AG04450 (cell line): ENCODE results near the gene SLC2A8. TPM values are rescaled to one million over a fixed set of nuclear protein-coding genes. Genes with fewer than 3 reads are reported as not detected.

Experiments used
- CTCF ChIA-PET: fragments of 300-600, 350-600 bp; formaldehyde crosslinking; extraction: SDS; loops from one replicate; lab custom pipeline; 2022; ENCODE audit warnings: antibody characterized with exemption, inconsistent platforms; lab: Charles Lee
- POLR2A ChIA-PET: fragments of 350-600 bp; formaldehyde crosslinking; extraction: SDS; loops from one replicate; lab custom pipeline; 2021; ENCODE audit warnings: antibody characterized with exemption, inconsistent platforms; lab: Yijun Ruan, JAX
- DNase-seq: peaks from one replicate; pipeline ENCODE4 v3.0.0-alpha.2; 2011; ENCODE audit warnings: low read depth, low spot score
- H3K27ac ChIP-seq: one replicate; pipeline ENCODE4 v1.5.1; 2012; ENCODE audit warnings: low read depth, low read length, control low read depth
- H3K27me3 ChIP-seq: one replicate; pipeline ENCODE4 v1.6.0; 2012; ENCODE audit warnings: low read length; ENCODE audit not compliant: control insufficient read depth, insufficient read depth
- H3K4me3 ChIP-seq: 2 replicates; pipeline ENCODE4 v1.5.1; 2011; ENCODE audit warnings: mild to moderate bottlenecking, low read depth, low read length, control low read depth
- H3K9me3 ChIP-seq: 2 replicates; pipeline ENCODE4 v1.5.1; 2012; ENCODE audit warnings: low read length; ENCODE audit not compliant: control insufficient read depth, insufficient read depth
- polyA plus RNA-seq: library from polyadenylated mRNA; depleted of rRNA; stranded (reverse); fragments of >200 nt; gene quantifications from 2 replicates; pipeline ENCODE4 v1.2.3, GENCODE V29; 2011
- TF ChIP-seq, protein P1 (sequence below): IDR thresholded peaks from 2 replicates; pipeline ENCODE4 v1.5.1; 2011; ENCODE audit warnings: low read depth, low read length, control low read depth, inconsistent platforms

The SLC2A8 gene
- polyA plus RNA-seq, 1 experiment, result 6.3 TPM

DNA sequence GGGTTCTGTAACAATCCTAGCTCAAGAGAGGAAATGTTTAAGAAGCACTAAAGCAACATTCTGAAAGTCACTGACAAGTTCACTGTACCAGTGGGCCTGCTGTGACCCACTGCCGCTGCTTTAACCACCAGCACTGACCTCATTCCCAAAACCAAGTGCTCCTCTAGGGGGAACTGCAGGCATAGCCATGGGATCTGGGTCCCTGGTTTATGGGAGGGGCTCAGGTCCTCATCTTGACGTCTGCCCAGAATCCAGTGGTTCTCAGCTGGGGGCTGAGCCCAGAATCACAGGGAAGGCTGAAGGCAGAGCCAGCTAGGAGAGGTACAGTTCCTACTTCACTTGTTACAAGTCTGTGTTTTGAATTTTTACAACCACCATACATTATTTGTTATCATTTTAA lies 36.1 kb upstream of the SLC2A8 start:
- no peak for DNase-seq
- ChIA-PET POLR2A (no interaction called here), CTCF (interaction anchor here (0.7 to 1.6 kb wide), 10 partner anchors 9 to 436 kb away, joined by 3 to 7 read pairs (median 4); no protein-coding TSS in a partner anchor)
- H3K27me3 ChIP-seq, result no peaks in the 10 kb centered on the region
- TF ChIP-seq, protein P1, sequence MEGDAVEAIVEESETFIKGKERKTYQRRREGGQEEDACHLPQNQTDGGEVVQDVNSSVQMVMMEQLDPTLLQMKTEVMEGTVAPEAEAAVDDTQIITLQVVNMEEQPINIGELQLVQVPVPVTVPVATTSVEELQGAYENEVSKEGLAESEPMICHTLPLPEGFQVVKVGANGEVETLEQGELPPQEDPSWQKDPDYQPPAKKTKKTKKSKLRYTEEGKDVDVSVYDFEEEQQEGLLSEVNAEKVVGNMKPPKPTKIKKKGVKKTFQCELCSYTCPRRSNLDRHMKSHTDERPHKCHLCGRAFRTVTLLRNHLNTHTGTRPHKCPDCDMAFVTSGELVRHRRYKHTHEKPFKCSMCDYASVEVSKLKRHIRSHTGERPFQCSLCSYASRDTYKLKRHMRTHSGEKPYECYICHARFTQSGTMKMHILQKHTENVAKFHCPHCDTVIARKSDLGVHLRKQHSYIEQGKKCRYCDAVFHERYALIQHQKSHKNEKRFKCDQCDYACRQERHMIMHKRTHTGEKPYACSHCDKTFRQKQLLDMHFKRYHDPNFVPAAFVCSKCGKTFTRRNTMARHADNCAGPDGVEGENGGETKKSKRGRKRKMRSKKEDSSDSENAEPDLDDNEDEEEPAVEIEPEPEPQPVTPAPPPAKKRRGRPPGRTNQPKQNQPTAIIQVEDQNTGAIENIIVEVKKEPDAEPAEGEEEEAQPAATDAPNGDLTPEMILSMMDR, result peak; percentile 44
- no peak overlapping the region for H3K4me3 ChIP-seq
- no peaks in the 10 kb centered on the region for H3K9me3 ChIP-seq
- H3K27ac ChIP-seq, result no peak overlapping the region

DNA sequence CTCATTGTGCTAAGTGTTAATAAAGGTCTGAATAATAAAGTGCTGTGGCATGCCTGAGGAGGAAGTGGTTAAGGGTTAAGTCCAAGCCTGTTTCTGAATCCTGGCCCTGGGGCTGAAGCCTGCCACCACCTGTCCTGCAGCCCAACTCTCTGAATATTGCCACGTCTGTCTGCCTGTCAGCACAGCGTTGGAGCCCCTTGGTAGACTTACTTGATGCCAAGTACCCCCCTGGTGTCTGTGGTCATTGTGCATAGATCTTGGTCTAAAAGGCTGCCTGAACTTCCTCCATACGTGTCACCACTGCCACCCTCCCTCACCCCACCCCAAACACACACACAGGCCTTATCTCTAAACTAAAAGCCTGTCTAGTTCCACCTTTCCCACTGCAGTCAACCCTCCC lies 35.4 kb upstream of the SLC2A8 start:
- H3K27me3 ChIP-seq, result no peaks in the 10 kb centered on the region
- POLR2A ChIA-PET, result no interaction called here
- CTCF ChIA-PET, result no interaction called here
- H3K27ac ChIP-seq, result no peak overlapping the region
- no peak overlapping the region for H3K4me3 ChIP-seq
- TF ChIP-seq, protein P1, result no peak
- no peaks in the 10 kb centered on the region for H3K9me3 ChIP-seq
- no peak for DNase-seq

DNA sequence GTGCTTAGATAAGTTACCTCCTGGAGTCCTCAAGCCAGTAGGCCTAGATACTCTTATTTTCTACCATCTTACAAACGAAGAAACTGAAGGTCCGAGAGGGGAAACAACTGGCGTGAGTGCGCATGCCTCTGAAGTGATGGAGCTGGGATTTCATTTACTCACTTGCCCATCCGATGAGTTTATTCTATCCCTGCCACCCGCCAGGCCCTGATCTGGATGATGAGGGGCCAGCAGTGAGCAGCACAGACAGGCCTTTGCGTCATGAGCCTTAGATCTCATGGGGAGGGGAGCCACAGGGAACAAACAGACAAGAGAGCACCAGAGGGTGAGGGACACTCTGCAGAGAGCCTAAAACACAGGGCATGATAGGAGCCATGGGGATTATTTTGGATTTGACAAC lies 34.1 kb upstream of the SLC2A8 start:
- H3K4me3 ChIP-seq, result no peak overlapping the region
- H3K27me3 ChIP-seq, result no peaks in the 10 kb centered on the region
- H3K27ac ChIP-seq, result no peak overlapping the region
- ChIA-PET POLR2A (no interaction called here), CTCF (no interaction called here)
- TF ChIP-seq, protein P1, result no peak
- no peak for DNase-seq
- H3K9me3 ChIP-seq, result no peaks in the 10 kb centered on the region

DNA sequence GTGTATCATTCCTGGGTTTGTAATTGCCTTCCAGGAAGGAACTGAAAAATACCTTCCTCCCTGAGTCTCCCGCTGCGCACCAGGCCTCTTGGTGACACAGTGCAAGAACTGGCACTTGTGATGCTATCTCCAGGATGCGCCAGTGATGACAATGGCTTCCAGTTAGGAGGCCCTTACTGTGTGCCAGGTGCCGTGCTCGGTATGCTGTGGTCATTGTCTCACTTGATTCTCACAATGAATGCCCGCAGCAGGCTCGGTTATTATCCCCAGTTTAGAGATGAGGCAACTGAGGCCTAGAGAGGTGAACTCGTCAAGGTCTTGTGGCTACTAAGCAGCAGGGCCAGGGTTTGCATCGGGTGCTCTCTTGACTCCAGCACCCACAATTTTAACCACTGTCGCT lies 31.5 kb upstream of the SLC2A8 start:
- TF ChIP-seq, protein P1, result no peak
- POLR2A ChIA-PET, result no interaction called here

DNA sequence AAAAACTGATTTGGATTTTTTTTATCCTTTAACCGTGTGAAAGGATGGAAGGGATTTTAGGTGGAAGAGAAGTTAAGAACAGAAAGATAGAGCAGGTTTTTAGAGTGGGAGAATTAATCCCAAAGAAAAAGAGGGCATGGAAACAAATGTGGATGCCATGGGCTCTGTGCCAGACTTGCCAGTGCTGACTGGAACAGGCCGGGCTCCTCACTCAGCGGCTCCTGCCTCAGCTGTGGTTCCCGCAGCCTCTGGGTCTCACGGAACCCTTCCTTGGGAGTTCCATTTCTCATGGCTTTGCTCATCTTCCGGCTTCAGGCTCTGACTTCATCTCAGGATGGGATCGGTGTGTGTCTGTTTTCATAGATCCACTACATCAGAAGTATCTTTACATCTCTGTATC lies 30.4 kb upstream of the SLC2A8 start:
- ChIA-PET CTCF (no interaction called here), POLR2A (no interaction called here)
- TF ChIP-seq, protein P1, result no peak
- Histone ChIP-seq H3K27ac (no peak overlapping the region), H3K9me3 (no peaks in the 10 kb centered on the region), H3K4me3 (no peak overlapping the region), H3K27me3 (peaks cover 10% of the 10 kb centered on the region)
- DNase-seq, result no peak

More for the DNA sequence above, 31.5 kb upstream of the SLC2A8 start:
- Histone ChIP-seq H3K9me3 (no peaks in the 10 kb centered on the region), H3K27ac (no peak overlapping the region), H3K4me3 (no peak overlapping the region), H3K27me3 (peaks cover 1% of the 10 kb centered on the region)
- CTCF ChIA-PET, result no interaction called here
- DNase-seq, result no peak
